ENCODE results near the gene SCGB3A2.

The SCGB3A2 gene

DNA sequence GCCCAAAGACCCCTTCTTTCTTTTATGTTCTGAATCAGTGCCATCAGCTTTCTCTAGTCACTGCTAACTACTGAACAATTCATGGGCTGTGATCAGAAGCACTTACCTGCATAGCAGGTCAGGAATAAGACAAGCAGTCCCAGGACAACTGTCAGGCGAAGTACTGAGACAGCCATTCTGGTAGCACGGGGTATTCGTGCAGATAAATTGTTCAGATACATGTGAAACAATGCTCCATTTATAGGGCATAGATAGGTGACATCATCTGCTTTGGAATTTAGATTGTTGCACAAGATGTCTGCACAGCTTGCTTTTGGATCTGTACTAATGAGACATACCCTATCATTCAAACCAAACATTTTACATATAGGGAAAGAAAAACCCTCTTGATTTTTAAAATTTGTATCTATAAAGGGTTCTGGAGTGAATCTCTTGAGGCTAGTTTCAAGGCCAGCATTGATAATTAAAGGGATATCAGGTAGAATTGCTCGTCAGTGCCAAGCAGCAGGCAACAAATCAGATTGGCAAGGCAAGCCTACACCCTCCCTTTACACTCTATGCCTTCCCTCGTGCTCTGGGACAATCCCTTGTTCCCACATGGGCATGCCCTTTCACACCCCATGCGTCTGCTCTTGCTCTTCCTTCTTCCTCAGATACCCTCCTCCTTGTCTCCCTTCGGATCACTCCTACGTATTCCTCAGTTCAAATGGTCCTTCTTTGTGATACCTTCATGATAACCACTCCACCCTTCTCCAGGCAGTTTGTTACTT lies 28.0 kb downstream of the SCGB3A2 start, which contains the start of gene C5orf46:
TSS of gene C5orf46 (minus strand) at position 213 of the 770 bp plus-strand sequence. CDS start at position 176, 37 bp downstream.
- ChIA-PET POLR2A (no interaction called here), CTCF (no interaction called here)
- TF ChIP-seq CTCF (IDR thresholded peaks at IDR 0.05; ENCODE audit: insufficient read depth, low read length, missing control alignments): no peak
- no peak within 1 kb of the TSS for H3K4me3 ChIP-seq (ENCODE audit: low read depth, low read length)
- DNase-seq (ENCODE audit: low read depth, low spot score): no peak

DNA sequence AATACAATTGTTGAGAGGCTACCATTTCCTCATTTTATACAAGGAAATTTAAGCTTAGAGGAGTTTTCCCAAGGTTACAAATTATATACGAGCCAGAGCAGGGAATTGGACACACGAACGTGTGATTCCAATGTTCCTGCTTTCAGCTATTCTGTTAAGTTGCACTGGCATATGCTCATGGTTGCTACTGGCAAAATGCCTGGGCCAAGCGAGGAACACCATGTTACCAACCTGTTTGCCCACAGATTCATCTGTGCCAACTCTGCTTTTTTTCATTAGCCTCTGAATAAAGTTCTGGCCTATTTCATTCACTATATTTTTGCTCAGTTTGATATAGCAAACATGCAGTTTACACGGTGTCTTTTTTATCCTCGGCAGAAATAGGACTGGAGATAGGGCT lies 32.9 kb downstream of the SCGB3A2 start:
- no peak for DNase-seq (ENCODE audit: low read depth, low spot score)
- POLR2A ChIA-PET: no interaction called here
- CTCF ChIA-PET: no interaction called here
- no peak for TF ChIP-seq CTCF (IDR thresholded peaks at IDR 0.05; ENCODE audit: insufficient read depth, low read length, missing control alignments)
- no peak overlapping the region for H3K4me3 ChIP-seq (ENCODE audit: low read depth, low read length)

DNA sequence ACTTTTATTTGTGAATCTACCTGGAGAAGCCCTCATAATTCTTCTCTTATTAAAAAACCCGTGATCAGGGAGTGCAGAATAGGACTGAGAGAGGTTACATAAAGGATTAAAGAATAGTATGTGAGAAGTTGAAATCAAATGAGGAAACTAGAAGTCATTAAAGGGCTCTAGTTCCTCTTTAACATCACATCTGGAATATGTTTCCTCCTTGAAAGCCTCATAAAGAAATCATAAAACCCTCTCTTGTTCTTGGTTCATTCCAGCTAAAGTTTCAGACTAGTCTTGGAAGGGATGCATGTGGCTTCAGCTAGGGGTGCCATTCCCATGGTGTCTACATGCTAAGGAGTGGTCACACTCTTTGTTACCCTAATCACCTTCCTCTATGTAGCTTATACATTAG lies 33.5 kb downstream of the SCGB3A2 start:
- CTCF ChIA-PET: no interaction called here
- no peak for DNase-seq (ENCODE audit: low read depth, low spot score)
- no peak for TF ChIP-seq CTCF (IDR thresholded peaks at IDR 0.05; ENCODE audit: insufficient read depth, low read length, missing control alignments)
- POLR2A ChIA-PET: no interaction called here
- no peak overlapping the region for H3K4me3 ChIP-seq (ENCODE audit: low read depth, low read length)

DNA sequence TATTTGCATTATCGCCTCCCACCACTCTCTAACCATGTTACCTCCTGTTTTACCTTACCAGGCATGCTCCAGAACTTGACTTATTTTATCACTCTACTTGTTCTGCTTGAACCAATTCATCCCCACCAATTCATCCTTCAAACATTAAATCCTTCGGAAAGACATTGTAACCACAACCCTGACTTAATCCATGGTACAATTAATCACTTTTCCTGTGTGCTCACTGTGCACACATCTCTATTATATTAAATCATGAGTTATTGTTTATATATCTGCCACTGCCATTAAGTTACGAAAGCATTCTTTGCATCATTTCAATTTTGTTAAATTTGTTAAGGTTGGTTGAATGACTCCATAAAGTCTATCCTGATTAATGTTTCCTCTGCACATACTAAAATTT lies 35.3 kb downstream of the SCGB3A2 start:
- no peak for TF ChIP-seq CTCF (IDR thresholded peaks at IDR 0.05; ENCODE audit: insufficient read depth, low read length, missing control alignments)
- POLR2A ChIA-PET: no interaction called here

GRCh38 chr5:147918101-147918685 lies 39.7 kb downstream of the SCGB3A2 start:
- no peak for DNase-seq (ENCODE audit: low read depth, low spot score)
- no peak overlapping the region for H3K4me3 ChIP-seq (ENCODE audit: low read depth, low read length)
- POLR2A ChIA-PET: no interaction called here
- CTCF ChIA-PET: no interaction called here
- no peak for TF ChIP-seq CTCF (IDR thresholded peaks at IDR 0.05; ENCODE audit: insufficient read depth, low read length, missing control alignments)

More for the DNA sequence above, 35.3 kb downstream of the SCGB3A2 start:
- H3K4me3 ChIP-seq (ENCODE audit: low read depth, low read length): no peak overlapping the region
- CTCF ChIA-PET: no interaction called here
- DNase-seq (ENCODE audit: low read depth, low spot score): no peak

DNA sequence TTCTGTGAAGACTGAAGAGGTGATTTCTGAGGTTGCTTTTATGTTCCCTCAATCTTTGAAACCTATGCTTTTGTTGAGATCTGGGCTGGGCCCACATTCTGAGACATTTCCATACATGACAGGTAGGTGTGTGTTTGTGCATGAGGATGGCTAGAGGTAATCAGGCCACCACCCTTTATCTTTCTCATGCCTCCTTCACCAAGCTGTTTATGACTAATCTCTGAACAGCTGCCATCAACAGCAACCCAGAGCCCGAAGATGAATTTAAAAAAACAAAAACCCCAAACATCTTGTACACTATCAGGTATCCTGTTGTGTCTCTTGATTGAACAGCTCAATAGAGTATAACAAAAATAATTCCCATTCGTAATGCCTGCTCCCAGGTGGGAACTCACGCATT lies 40.4 kb downstream of the SCGB3A2 start:
- no peak overlapping the region for H3K4me3 ChIP-seq (ENCODE audit: low read depth, low read length)
- POLR2A ChIA-PET: no interaction called here
- CTCF ChIA-PET: no interaction called here
- TF ChIP-seq CTCF (IDR thresholded peaks at IDR 0.05; ENCODE audit: insufficient read depth, low read length, missing control alignments): no peak
- DNase-seq (ENCODE audit: low read depth, low spot score): no peak
